Common myeloid progenitor, CD34-positive (primary cell): ENCODE data around the gene TRABD2B.

Experiments used
- CTCF ChIA-PET: fragments of 350-600 bp; sonication (Branson Sonifier 250); formaldehyde crosslinking; loops from one replicate; lab custom pipeline; 2021; ENCODE audit warnings: antibody characterized with exemption; lab: Charles Lee
- POLR2A ChIA-PET: fragments of 350-600 bp; sonication (Branson Sonifier 250); formaldehyde crosslinking; loops from one replicate; lab custom pipeline; 2021; ENCODE audit warnings: antibody characterized with exemption; lab: Charles Lee
- DNase-seq, 3 donors: peaks; one replicate each; pipeline versions ENCODE4 v3.0.0 to v3.0.0-alpha.2; 2013
- H3K27ac ChIP-seq, 2 experiments: 1 replicate in 1 of 2; 2 replicates in 1 of 2; pipeline ENCODE4 v1.7.0; 2013; ENCODE audit warnings: inconsistent platforms in 2 of 2, low read length in 2 of 2, mild to moderate bottlenecking in 2 of 2, low read depth in 1 of 2, moderate library complexity in 1 of 2; ENCODE audit not compliant: severe bottlenecking in 2 of 2, insufficient read depth in 1 of 2, poor library complexity in 1 of 2
- H3K27me3 ChIP-seq, 5 experiments: replicated peaks in 2 of 5; 1 replicate in 3 of 5; 2 replicates in 2 of 5; pipeline versions ENCODE4 v1.6.1 to v1.7.0; 2013; ENCODE audit warnings: low read length in 4 of 5, mild to moderate bottlenecking in 2 of 5, moderate library complexity in 2 of 5, inconsistent platforms in 1 of 5; ENCODE audit not compliant: insufficient read depth in 5 of 5, control insufficient read depth in 4 of 5
- H3K36me3 ChIP-seq, 4 experiments: 1 replicate in 2 of 4; 2 replicates in 2 of 4; pipeline versions ENCODE4 v1.6.1 to v1.7.0; 2013; ENCODE audit warnings: low read length in 3 of 4, control low read depth in 1 of 4, mild to moderate bottlenecking in 1 of 4; ENCODE audit not compliant: control insufficient read depth in 4 of 4, insufficient read depth in 4 of 4
- H3K4me1 ChIP-seq, 4 experiments: 1 replicate in 3 of 4; 2 replicates in 1 of 4; pipeline versions ENCODE4 v1.6.1 to v1.7.1; 2013; ENCODE audit warnings: low read length in 3 of 4, mild to moderate bottlenecking in 3 of 4, control low read depth in 1 of 4, inconsistent platforms in 1 of 4, moderate library complexity in 1 of 4; ENCODE audit not compliant: control insufficient read depth in 4 of 4, insufficient read depth in 4 of 4; ENCODE audit errors: control extremely low read depth in 1 of 4
- H3K4me3 ChIP-seq, 7 experiments: 1 replicate in 4 of 7; 2 replicates in 3 of 7; pipeline versions ENCODE4 v1.5.1 to v1.7.0; 2013; ENCODE audit warnings: mild to moderate bottlenecking in 7 of 7, low read length in 6 of 7, moderate library complexity in 6 of 7, inconsistent platforms in 2 of 7, low read depth in 2 of 7, control low read depth in 1 of 7; ENCODE audit not compliant: insufficient read depth in 4 of 7, control insufficient read depth in 1 of 7; ENCODE audit errors: extremely low read depth in 1 of 7
- H3K9me3 ChIP-seq, 5 experiments: 1 replicate in 4 of 5; 2 replicates in 1 of 5; pipeline versions ENCODE4 v1.6.1 to v1.7.1; 2013; ENCODE audit warnings: low read length in 4 of 5, mild to moderate bottlenecking in 2 of 5, inconsistent platforms in 1 of 5, low read depth in 1 of 5, moderate library complexity in 1 of 5; ENCODE audit not compliant: control insufficient read depth in 4 of 5, insufficient read depth in 2 of 5; ENCODE audit errors: control extremely low read depth in 1 of 5
- WGBS: methylation state at CpG from one replicate; pipeline ENCODE4 v1.1.5; 2013; ENCODE audit not compliant: insufficient coverage; 5-methylcytosine and 5-hydroxymethylcytosine counted together

The TRABD2B gene

GRCh38 chr1:47771751-47772150 lies 225.4 kb downstream of the TRABD2B start:
- 26% methylated on average over 4 of the region's 13 CpGs for WGBS
- Histone ChIP-seq H3K36me3 (no peaks in the 10 kb centered on the region), H3K27ac (no peak overlapping the region), H3K4me3 (no peak overlapping the region), H3K4me1 (peaks cover 0 to 6% (median 2%) of the 10 kb centered on the region in 4 experiments), H3K9me3 (no peaks in the 10 kb centered on the region), H3K27me3 (peaks cover 0 to 4% (median 0%) of the 10 kb centered on the region in 5 experiments)
- ChIA-PET CTCF (no interaction called here), POLR2A (no interaction called here)
- DNase-seq, result peak in 2 of 3 donors; percentile 2 to 10

GRCh38 chr1:47769983-47770382 lies 227.2 kb downstream of the TRABD2B start:
- 100% methylated on average over 4 of the region's 4 CpGs for WGBS

DNA sequence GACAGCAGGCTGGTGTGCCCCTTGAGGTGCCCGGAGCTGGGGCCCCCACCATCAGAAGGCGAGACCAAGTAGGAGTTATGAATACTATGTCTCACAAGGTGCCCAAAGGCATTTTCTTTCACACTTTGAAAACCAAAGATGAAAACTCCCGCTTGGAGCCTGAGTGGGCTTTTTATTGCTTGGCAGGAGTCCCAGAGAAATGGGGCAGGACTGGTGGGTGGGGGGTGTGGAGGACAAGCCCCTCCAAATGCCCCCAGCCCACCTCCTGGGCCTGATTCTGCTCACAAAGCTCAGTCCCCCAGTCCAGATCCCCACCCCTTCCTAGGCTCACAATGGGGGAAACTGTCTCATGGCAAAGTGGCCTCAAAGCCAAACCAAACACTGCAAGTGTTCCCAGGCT lies 227.9 kb downstream of the TRABD2B start:
- Histone ChIP-seq H3K9me3 (no peaks in the 10 kb centered on the region), H3K4me1 (peaks cover 0 to 6% (median 2%) of the 10 kb centered on the region in 4 experiments), H3K36me3 (no peaks in the 10 kb centered on the region), H3K4me3 (no peak overlapping the region), H3K27ac (no peak overlapping the region), H3K27me3 (peaks cover 0 to 2% (median 0%) of the 10 kb centered on the region in 5 experiments)
- POLR2A ChIA-PET, result no interaction called here
- DNase-seq, result no peak
- CTCF ChIA-PET, result interaction anchor here (0.6 to 0.8 kb wide), 2 partner anchors 14 to 793 kb away, joined by 3 to 7 read pairs; no protein-coding TSS in a partner anchor
- WGBS, result no CpG with 5 or more reads among the region's 3 CpGs

More at GRCh38 chr1:47769983-47770382, 227.2 kb downstream of the TRABD2B start:
- Histone ChIP-seq H3K4me1 (peaks cover 0 to 6% (median 2%) of the 10 kb centered on the region in 4 experiments), H3K36me3 (no peaks in the 10 kb centered on the region), H3K4me3 (no peak overlapping the region), H3K27me3 (peaks cover 0 to 2% (median 0%) of the 10 kb centered on the region in 5 experiments), H3K9me3 (no peaks in the 10 kb centered on the region), H3K27ac (no peak overlapping the region)
- DNase-seq, result no peak
- ChIA-PET CTCF (no interaction called here), POLR2A (no interaction called here)

- Histone ChIP-seq H3K27ac (no peak overlapping the region), H3K4me1 (peaks cover 0 to 6% (median 2%) of the 10 kb centered on the region in 4 experiments), H3K36me3 (no peaks in the 10 kb centered on the region), H3K9me3 (no peaks in the 10 kb centered on the region), H3K4me3 (no peak overlapping the region), H3K27me3 (peaks cover 0 to 2% (median 0%) of the 10 kb centered on the region in 5 experiments)
- POLR2A ChIA-PET, result no interaction called here
- CTCF ChIA-PET, result no interaction called here
- WGBS, result 94% methylated on average over 11 of the region's 11 CpGs
- no peak for DNase-seq
Observed at GRCh38 chr1:47767741-47768100, 229.5 kb downstream of the TRABD2B start.

GRCh38 chr1:47766832-47767740 lies 230.1 kb downstream of the TRABD2B start:
- Histone ChIP-seq H3K27ac (no peak overlapping the region), H3K36me3 (no peaks in the 10 kb centered on the region), H3K4me1 (peaks cover 0 to 6% (median 2%) of the 10 kb centered on the region in 4 experiments), H3K27me3 (peaks cover 0 to 4% (median 0%) of the 10 kb centered on the region in 5 experiments), H3K4me3 (no peak overlapping the region), H3K9me3 (no peaks in the 10 kb centered on the region)
- WGBS, result 95% methylated on average over 12 of the region's 12 CpGs
- ChIA-PET POLR2A (interaction anchor here (0.8 kb wide), 1 partner anchor 50 kb away, joined by 3 read pairs; no protein-coding TSS in a partner anchor), CTCF (no interaction called here)
- no peak for DNase-seq

DNA sequence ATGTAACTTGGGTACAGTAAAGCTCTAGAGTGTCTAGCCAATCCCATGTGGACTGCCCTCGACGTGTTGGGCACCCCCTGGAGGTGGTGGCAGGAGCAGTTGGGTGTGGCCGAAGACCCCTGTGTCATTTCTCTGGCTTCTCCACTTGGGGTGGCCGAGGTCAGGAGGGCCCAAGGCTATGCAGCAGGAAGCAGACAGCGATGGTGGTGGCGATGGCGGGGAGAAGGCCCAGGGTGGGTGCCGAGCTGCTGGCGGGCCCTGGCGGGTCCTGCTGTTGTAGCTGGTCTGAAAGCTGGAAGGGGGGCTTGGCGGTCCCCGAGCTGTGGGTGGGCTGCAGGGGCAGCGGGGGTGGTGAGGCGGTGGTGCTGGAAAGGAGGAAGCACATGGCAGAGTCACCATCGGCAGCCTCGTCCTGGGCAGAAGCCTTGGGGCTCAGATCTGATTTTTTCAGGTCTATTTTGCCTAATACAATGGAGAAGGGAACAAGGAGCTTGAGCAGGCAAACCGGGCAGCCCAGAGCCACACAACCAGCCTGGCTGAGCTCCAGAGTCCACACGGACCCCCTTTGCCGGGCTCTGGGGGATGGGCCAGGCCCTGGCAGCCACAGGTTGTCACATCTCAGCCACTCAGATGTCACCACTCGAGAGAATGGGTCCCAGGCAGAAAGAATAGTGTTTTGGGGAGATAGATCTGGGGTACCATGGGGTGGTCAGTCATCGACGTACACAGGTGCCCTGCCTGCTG lies 231.3 kb downstream of the TRABD2B start:
- ChIA-PET POLR2A (interaction anchor here (0.8 kb wide), 1 partner anchor 48 kb away, joined by 3 read pairs; no protein-coding TSS in a partner anchor), CTCF (interaction anchor here (3.7 kb wide), 1 partner anchor 12 kb away, joined by 18 read pairs; no protein-coding TSS in a partner anchor)
- no peak overlapping the region for H3K27ac ChIP-seq
- H3K4me1 ChIP-seq, result no peaks in the 10 kb centered on the region
- H3K36me3 ChIP-seq, result no peaks in the 10 kb centered on the region
- no peaks in the 10 kb centered on the region for H3K9me3 ChIP-seq
- no peak overlapping the region for H3K4me3 ChIP-seq
- 95% methylated on average over 20 of the region's 22 CpGs for WGBS
- DNase-seq, result peak in 1 of 3 donors; percentile 1
- H3K27me3 ChIP-seq, result peaks cover 0 to 7% (median 0%) of the 10 kb centered on the region in 5 experiments
